ENCODE results near the gene RBM47.

Gene RBM47

DNA sequence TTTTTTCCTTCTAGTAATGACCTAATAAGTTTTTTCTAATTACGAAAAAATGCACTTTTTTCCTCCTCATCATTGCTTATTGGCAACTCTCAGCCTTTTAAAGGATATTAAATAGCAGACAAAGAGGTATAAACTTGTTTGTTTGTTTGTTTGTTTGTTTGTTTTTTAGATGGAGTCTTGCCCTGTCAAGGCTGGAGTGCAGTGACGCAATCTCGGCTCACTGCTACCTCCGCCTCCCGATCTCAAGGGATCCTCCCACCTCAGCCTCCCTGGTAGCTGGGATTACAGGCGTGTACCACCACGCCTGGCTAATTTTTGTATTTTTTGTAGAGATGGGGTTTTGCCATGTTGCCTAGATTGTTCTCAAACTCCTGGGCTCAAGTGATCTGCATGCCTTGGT, 6.0 kb downstream of the RBM47 start:
- no peak for DNase-seq (ENCODE audit: low spot score)

DNA sequence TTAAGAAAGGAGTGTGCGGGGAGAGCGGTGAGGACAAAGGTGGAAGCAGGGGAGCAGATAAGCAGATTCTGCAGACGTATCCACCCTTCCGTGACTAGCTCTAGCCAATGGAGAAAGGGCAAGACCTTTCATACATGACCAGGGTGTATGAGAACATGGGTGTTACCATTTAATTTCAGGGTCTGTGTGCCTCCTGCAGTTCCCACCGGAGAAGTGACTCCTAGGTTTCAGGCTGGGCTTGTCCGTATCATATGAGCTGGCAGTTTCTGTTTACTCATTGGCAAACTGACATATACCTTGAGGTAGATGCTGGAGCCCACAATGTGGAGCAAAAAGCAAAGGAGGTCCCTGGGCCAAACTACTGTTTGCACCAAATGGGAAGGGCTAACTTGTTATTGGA, 6.8 kb downstream of the RBM47 start:
- DNase-seq (ENCODE audit: low spot score), result peak; percentile 69

DNA sequence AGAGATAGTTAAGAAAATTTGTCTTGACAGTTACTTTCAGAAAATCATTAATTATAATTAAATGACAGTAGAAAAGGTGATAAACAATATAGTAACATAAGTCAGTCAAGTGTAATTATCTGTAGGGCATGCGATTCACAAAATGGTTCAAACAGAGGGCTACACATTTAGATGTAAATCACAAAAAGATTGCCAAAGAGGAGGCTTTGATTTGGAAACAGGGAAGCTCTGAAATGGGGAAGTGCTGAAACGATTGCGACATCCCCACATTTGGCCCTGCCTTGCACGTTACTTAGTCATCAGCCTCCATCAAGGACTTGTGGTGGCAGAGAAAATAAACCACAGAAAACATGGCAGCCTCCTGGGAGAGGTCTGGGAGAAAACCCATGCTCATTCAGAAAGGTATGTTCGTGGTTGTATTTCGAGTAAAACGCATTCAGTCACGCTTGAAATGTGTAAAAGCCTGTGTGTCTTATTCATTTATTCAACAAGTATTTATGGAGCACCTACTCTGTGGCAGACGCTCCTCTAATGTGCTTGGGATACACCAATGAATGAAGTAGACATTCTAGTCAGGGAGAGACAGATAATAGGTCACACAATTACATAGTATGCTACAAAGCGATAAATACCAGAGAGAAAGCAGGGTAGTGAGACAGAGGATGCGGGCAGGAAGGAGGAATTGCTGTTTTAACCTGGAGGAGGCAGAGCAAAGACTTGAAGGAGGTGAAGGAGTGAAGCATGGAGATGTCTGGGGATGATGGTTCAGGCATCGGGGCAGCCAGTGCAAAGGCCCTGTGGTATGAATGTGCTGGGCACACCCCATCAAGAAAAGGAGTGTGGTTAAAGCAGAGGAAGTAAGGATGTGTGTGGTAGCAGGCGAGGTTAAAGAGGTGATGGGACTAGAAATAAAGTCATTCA, 7.8 kb downstream of the RBM47 start:
- peak; percentile 95 for DNase-seq (ENCODE audit: low spot score)

DNA sequence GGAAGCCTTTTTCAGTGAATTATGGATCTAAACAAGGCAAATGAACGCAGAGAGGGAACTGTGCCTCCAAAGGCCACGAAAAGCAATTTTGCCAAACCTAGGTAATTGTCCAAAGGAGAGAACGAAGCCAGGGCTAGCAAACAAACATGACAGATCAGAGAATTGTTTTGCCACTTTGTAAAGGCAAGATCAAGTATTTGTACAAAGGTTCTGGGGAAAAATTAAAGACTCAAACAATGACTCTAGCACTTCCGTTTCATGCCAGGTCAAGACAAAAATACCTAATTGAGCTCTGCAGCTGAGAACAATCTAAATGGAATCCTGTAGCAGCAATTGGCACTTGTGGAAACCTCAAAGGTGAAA, 8.5 kb downstream of the RBM47 start:
- no peak for DNase-seq (ENCODE audit: low spot score)

DNA sequence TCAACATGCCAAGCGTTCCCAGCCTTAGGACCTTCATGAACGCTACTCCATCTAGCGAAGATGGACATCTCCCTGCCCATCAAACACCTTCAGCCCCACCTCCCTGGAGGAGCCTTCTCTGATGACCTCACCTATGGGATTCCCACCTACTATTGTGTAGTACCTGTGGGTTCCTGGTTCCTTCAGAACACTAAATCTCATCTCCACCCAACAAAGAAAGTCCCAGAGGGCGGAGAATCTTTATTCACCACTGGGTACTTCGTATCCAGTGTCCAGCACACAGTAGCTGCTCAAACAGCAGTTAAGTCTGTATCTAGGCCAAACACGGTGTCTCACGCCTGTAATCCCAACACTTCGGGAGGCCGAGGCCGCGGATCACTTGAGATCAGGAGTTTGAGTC, 10.1 kb downstream of the RBM47 start:
- DNase-seq (ENCODE audit: low spot score), result no peak

DNA sequence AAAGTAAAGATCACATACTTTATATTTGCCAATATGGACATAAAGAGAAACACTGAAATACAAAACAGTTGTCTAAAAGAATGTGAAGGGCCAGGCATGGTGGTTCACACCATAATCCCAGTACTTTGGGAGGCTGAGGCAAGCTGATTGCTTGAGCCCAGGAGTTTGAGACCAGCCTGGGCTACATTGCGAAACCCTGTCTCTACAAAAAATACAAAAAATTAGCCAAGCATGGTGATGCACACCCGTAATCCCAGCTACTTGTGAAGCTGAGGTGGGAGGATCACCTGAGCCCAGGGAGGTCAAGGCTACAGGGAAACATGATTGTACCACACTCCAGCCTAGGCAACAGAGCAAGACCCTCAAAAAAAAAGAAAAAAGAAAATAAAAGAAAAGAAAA, 11.8 kb downstream of the RBM47 start:
- no peak for DNase-seq (ENCODE audit: low spot score)

DNA sequence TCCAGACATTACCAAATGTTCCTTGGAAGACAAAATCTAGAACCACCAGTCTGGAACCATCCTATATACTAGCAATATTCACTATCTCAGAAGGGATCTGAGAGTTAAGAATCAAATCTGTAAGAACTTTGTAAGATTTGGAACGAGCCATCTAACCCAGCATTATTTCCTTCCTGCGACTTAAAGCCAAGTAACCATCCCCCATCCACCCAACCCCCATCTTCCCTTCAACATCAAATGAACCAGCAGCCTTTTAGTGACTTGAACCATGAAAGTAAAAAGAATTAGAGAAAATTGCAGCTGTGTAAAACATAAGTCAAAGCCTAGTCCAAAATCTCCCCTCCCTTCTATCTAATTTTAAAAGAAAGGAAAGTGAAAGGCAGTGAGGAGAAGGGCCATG, 15.6 kb downstream of the RBM47 start:
- no peak for DNase-seq (ENCODE audit: low spot score)

DNA sequence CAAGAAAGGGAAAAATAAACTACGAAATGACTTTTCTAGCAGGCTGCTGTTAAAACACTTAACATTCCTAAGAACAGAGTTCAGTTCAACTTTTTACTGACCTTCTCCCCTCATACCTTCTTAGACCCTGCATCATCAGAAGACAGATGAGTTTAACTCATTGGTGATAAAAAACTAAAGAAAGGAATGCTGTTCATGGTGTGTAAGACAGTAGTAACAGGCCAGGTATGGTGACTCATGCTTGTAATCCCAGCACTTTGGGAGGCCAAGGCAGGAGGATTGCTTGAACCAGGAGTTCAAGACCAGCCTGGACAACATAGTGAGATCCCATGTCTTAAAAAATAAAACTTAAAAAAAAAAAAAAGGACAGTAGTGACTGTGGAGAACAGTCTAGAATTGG, 16.2 kb downstream of the RBM47 start:
- peak; percentile 61 for DNase-seq (ENCODE audit: low spot score)

DNA sequence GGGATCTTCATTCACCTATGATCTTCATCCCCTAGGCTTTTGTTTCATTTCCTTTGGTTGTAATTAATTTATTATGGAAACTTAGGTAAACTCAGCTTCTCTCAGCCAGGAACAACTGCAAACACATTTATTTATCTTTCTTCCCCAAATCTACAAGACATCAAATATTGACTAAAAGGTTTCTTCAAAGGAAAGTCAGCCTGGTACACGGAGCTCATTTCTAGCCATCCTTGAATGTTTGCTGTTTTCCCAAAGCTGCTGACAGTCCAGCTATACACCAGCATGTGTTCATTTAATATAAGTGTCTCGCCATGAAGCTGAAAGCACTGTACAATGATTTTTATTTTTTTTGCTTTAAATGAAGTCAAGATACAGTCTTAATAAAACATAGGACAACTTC, 16.8 kb downstream of the RBM47 start:
- no peak for DNase-seq (ENCODE audit: low spot score)

DNA sequence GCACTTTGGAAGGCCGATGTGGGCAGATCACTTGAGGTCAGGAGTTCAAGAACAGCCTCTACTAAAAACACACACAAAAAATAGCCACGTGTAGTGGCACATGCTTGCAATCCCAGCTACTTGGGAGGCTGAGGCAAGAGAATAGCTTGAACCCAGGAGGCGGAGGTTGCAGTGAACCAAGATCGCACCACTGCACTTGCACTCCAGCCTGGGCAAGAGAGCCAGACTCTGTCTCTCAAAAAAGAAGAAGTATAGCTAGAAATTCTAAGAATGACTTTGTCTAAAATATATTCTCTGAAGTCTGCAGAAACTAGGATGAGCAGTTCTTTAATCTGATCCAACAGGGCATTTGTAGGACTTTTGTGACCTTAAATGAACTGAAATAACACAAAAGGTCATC, 17.4 kb downstream of the RBM47 start:
- DNase-seq (ENCODE audit: low spot score), result no peak

DNA sequence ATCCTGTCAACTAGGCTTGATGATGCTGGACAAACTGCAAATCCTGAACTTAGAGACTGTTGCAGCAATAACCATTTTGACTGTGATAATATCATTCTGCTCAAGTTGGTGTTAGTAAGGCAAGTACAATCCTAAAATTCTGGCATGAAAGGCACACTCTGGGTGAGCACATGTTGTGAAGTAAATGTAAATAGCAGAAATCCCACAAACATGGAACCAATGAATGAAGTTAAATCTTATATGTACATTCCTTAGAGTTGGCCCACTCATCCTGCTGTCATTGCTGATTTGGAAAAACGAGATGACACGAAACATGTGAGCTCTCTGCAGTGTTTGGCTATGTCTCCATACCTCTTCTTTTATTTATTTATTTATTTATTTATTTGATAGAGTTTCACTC, 21.0 kb downstream of the RBM47 start:
- DNase-seq (ENCODE audit: low spot score), result no peak

DNA sequence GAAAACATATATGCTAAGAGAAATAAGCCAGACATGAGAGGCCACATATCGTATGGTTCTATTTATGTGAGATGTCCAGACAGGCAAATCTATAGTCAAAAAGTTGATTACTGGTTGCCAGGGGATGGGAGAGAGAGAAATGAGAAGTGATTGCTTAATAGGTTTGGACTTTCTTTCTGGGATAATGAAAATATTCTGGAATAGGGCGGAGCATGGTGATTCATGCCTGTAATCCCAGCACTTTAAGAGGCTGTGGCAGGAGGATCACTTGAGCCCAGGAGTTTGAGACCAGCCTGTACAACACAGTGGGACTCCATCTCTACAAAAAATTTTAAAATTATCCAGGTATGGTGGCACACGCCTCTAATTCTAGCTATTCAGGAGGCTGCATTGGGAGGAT, 22.4 kb downstream of the RBM47 start:
- no peak for DNase-seq (ENCODE audit: low spot score)

DNA sequence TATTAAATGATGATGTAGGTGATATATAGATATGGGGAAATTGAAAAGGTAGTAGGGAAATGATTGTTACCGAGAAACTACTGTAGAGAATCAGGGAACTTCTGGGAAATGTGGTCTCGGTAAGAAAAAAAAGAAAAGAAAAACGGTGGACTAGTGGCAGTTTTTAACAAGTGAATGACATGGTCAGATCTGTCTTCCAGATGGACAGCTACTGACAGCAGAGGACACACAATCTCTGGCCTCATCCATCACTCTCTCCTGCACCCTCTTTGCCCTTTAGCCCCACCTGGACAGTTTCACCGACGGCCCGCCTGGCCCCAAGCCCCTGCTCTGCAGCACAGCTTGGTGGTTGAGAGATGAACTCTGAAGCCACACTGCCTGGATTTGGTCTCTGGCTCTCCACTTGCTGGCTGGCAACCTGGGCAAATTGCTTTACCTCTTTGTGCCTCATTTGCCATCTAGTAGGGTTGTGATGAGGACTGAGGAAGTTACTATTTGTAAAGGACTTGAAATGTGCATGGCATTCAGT, 23.4 kb downstream of the RBM47 start:
- no peak for DNase-seq (ENCODE audit: low spot score)

DNA sequence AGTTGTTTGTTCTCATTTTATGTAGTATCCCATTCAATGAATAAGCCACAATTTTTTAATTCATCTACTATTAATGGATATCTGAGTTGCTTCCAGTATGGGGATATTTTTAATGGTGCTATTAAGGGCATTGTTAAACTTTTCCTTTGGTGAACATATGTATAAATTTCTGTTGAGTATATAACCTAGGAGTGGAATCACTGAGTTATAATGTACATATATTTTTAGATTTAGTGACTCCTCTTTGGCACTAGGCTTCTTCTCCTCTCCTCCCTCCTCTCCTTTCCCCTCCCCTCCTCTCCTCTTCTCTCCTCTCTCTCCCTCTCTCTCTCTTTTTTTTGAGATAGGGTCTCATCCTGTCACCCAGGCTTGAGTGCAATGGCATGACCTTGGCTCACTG, 26.4 kb downstream of the RBM47 start:
- no peak for DNase-seq (ENCODE audit: low spot score)

DNA sequence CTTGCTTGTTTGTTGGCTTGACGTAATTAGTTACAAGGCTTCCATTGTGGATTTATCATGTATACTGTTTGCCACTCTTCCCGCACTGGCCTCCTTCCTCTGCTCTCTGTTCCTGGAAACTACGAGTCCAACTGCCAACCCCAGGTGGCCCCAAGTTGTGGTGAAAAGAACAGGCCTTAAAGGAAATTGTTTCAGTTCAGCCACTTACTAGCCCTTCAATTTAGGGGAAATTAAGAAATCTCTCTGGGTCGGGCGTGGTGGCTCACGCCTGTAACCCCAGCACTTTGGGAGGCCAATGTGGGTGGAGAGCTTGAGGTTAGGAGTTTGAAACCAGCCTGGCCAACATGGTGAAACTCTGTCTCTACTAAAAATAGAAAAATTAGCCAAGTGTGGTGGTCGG, 28.0 kb downstream of the RBM47 start:
- no peak for DNase-seq (ENCODE audit: low spot score)

DNA sequence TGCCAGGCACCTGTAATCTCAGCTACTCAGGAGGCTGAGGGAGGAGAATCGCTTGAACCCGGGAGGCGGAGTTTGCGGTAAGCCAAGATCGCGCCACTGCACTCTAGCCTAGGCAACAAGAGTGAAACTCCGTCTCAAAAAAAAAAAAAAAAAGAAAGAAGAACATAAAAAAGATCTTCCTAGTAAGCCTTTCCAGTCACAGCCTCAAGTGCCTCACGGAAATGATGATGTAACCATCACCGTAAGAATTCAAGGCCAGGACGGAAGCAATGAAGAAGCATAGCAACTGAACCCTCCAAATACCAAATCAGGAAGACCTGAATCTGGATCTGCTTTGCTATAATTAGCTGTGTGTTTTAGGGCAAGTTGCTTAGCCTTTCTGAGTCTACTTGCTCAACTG, 28.8 kb downstream of the RBM47 start:
- DNase-seq (ENCODE audit: low spot score), result no peak

DNA sequence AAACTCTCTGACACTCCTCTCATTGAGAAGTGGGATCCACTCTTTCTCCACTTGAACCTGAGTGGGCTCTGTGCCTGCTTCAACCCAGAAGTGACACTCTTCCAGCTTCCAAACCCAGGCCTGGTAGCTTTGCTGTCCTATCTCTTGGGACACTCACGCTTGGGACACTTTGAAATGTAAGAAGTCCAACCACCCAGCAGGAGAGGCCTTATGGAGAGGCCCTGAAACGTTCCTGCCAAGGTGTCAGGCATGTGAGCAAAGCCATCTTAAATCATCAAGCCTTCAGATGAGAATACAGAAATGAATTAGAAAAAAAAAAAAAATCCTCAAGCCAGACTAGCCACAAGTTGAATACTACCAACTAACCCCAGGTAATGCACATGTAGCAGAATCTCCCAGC, 30.2 kb downstream of the RBM47 start:
- DNase-seq (ENCODE audit: low spot score), result no peak

DNA sequence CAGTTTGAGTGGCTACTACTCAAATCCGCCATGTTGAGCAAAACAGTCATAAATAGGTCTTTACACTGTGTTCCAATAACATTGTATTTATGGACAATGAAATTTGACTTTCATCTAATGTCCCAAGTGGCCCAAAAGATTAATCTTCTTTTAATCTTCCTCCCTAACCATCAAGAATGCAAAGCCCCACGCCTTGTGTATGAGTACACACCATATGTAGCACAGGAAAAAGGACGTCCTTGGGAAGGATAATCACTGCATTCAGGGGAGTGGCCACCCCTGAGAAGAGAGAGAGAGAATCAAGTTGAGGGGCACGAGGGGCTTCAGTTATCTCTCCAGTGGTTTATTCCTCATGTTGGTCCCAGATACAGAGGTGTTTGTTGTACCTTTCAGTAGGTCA, 33.1 kb downstream of the RBM47 start:
- no peak for DNase-seq (ENCODE audit: low spot score)

DNA sequence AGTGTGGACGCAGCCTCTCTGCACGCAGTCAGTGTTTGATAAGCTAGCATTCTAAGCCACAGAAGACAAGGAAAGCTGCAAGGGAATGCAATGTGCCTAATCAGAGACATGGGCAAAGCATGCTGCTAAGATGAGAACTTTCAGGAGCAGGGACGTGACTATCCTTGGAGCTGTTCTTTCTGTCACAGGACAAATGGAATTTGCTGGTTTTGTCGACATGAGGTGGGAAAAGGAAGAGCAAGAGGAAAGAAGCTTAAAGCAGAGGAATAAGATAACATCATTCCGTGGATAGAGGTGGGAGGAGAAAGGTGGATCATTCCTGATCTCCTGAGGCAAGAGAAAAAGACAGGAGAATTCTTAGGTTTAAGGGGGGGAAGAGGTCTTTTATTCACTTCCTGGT, 33.7 kb downstream of the RBM47 start:
- DNase-seq (ENCODE audit: low spot score), result no peak

DNA sequence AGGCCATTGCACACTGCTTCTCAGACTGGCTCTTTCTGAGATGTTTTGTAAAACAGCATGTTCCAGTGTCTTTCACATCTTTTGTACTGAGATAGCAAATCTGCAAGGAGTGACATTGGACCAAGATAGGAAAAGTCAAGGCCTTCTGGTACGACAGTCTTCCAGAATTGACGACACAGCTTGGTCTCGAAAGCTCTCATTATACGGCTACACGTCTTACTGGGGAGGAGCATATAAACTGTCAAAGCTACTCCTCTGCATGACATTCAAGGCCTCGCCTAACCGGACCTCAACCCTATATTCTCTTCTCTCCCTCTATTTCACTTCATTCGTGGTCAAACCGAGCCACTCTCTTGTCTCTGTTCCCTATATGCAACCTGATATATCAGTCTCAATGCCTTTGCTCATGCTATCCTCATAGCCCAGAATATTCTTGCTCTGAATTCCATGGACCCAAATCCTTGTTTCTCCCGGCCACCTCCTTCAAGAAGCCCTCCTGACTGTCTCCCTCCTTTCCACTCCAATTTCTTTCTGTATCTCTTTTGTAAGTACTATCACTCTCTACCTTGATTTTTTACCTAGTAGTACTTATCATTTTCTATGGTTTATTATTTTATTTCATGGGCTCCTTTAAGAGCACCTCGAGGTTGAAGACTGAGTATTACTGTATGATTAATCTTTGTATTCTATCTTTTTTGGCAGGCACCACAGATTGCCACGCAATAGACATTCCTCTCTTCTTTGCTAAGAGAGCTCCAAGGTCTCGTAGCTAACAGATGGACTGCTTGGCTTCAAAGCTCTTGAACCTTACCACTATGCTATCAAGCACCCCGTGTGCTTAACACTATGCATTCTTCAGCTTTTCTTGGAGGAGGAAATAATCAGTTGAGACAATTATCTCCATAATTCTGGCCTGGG, 35.1 kb downstream of the RBM47 start:
- DNase-seq (ENCODE audit: low spot score), result peak; percentile 33

DNA sequence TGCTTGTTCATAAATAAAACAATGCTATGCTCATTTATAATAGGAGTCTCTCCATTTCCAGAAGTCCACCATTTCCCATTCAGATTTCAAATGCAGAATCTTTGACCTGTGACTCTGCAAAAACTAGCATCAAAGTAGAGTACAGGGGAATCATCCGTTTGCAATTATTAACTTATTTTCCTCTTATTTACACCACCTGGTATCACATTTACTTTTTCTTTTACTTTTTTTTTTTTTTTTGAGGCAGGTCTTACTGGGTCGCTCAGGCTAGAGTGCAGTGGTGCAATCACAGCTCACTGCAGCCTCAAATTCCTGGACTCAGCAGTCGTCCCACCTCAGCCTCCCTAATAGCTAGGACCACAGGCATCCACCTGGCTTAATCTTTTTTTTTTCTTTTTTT, 37.6 kb downstream of the RBM47 start:
- peak; percentile 36 for DNase-seq (ENCODE audit: low spot score)

DNA sequence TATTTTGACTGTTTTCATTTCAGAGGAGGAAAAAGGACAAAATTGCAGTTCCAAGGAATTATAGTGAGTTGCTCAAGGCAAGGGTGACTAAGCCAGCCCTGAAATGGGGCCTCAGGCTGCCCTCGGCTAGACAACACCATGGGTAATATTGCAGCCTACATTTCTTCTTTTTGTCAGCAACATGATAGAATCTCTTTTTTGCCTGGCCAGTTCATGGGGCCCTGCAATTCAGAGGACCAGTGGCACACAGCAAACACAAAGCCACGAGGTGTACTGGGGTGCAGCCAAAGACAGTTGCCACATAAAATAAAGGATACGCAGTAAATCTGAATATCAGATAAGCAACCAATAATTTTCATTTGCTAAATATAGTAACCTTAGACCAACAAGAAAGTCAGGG, 41.8 kb downstream of the RBM47 start:
- peak; percentile 49 for DNase-seq (ENCODE audit: low spot score)

DNA sequence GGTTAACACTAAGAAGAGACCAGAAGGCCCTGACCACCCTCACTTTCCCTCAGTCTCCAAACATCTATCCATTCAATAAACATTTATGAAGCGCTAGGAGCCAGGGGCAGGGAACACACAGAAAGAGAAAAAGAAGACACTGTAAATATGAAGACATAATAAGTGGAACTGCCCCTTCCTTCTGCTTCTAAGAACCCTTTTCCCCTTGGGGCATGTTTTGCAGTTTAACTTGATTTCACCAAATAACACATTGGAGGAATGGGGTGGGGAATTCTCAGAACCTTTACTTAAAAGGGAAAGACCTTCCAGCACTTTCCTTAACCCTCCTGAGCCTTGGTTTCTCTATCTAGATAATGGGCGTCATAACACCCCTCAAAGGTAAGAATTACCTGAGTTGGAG, 42.3 kb downstream of the RBM47 start:
- DNase-seq (ENCODE audit: low spot score), result no peak

Measured in kidney tubule cell (primary cell).